DMS 273 (cell line): ENCODE data around the gene UBE2E2.

Experiments
- DNase-seq: peaks from one replicate; lab custom pipeline; 2025; ENCODE audit not compliant: unreplicated experiment; lab: John Stamatoyannopoulos, UW

The UBE2E2 gene

DNA sequence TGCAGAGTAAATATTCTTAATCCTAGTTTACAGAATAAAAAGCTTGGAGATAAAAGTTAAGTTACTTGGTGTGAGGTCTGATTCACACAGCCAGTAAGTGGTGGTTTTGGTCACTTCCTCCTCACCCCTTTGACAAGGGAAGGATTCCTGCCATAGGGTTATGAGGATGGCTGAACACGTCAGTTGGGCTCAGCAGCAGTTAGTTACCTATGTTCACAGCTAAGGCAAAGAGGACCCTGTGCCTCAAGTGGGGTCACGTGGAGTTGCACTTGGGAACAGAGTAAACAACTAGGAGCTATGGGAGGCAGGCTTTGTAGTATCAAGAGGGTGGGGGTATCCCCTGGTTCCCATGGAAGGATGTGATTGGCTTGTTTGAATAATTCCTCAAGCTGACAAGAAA is 232.2 kb downstream of the UBE2E2 start:
- no peak for DNase-seq

DNA sequence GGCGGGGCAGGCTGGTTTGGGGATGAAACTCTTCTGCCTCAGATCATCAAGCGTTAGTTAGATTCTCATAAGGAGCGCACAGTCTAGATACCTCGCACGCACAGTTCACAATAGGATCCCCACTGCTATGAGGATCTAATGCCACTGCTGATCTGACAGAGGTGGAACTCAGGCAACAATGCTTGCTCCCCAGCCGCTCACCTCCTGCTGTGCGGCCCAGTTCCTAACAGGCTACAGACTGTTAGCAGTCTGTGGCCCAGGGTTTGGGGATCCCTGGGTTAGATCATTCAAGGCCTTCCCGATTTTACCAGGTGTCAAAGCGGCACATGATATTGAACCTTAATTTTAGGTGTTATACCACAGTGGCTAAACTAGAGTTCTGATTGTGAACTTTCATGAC is 232.8 kb downstream of the UBE2E2 start:
- DNase-seq, result no peak

DNA sequence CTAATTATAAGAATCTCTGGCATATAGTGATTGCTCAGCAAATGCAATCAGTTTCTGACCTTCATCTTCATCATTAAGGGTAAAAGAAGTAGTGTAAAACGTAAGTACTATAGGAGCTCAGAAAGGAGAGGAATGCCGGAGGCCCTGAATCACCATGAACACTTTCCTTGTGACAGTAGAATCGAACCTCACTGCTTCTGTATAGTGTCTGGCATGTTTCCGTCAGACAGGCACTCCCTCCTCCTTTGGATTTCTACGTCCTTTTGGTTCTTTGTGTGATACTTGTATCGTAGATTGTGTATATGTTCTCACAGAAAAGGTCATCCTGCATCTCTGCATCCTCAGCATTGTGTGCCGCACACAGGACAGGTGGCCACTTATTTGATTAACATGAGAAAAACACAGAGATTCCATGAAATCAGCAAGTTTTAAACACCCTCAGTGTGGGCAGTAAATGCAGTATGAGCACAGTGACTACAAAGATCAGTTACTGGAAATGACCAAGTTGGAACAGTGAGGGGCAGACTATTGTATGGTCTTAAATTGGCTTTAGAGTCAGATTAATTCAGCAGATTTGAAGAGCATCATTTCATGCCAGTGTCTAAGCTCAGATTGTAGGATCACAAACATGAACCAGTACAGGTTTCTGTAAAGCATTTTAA is 234.5 kb downstream of the UBE2E2 start:
- DNase-seq, result no peak

- no peak for DNase-seq
Observed at GRCh38 chr3:23438657-23439056, 235.5 kb downstream of the UBE2E2 start.

DNA sequence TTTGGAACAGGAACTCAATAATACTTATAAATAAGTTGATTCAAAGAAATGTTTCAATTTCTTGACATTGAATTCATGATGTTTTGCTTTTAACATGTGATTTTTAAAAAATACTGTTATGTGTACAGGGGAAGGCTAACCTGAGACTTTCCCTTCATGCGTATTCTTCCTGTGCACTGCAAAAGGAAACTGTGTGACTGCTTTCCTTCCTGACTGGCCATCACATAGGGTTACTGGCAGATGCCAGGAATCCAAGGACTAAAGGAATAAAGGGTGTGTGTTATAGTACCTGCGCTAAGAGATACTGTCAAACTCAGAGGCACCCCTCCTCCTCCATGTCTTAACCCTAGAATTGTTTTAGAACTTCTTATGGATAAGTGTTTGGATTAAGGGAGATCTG is 236.0 kb downstream of the UBE2E2 start:
- no peak for DNase-seq

GRCh38 chr3:23440416-23441294 is 237.5 kb downstream of the UBE2E2 start:
- DNase-seq, result no peak

DNA sequence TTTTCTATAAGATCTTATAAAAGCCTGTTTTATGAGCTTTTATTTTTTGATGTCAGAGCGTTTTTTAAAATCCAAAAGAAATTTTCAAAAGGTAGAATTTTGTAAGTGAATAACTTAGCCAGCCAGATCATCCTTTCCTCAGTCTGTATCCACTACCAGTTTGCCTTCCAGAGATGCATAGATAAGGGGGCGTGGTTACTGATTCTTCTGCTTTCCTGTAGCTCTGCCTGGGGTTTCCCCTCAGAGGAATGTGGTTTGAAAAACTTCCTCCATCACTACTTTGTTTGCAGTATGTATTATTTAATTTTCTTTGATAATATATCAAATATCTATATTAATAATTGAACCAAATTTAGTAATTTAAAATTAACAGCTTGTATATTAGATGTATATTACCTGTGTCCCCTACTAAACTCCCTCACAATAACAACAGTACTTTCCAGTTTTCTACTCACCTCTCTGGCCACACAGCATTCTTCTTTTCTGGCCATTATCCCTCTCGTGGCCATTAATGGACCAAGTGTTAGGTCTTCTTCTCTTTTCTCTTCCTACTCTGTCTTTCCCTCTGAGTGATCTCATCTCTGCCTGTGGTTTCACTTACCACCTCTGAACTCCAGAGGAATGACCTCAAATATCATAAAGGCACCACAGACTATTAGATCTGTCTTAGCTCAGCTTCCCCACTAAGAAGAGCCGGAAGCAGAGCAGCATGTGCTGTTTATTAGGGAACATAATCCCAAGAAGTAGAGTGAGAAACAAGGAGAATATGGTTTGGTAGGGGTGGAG is 239.7 kb downstream of the UBE2E2 start:
- no peak for DNase-seq

- DNase-seq, result no peak
Observed at GRCh38 chr3:23444386-23444785, 241.3 kb downstream of the UBE2E2 start.

GRCh38 chr3:23446301-23446700 is 243.2 kb downstream of the UBE2E2 start:
- DNase-seq, result no peak

DNA sequence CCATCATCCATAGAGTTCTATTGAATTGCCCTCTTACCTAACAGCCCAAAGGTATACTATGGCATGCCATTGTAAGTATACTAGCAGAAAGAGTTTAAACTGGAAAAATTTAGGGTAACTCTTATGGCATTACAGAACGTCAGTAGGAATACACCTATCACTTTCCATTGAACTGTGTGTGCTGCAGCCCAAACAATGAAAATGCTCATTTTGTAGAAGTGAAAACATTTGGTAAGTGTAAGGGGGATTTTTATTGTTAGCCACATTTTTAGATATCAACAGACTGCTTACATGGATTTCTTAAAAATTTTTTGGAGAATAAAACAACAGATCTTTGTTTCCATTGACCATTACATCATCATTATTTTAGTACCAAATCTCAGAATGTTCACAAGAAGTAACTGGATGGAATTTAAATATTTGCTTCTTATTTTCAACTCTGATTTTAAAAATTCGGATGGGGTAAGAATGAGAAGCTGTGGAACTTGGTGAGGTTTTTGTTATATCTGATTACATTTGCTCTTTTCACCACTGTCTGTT is 245.9 kb downstream of the UBE2E2 start:
- DNase-seq, result no peak

- DNase-seq, result no peak
Observed at GRCh38 chr3:23450051-23450450, 246.9 kb downstream of the UBE2E2 start.

- no peak for DNase-seq
Observed at GRCh38 chr3:23450806-23451205, 247.7 kb downstream of the UBE2E2 start.

DNA sequence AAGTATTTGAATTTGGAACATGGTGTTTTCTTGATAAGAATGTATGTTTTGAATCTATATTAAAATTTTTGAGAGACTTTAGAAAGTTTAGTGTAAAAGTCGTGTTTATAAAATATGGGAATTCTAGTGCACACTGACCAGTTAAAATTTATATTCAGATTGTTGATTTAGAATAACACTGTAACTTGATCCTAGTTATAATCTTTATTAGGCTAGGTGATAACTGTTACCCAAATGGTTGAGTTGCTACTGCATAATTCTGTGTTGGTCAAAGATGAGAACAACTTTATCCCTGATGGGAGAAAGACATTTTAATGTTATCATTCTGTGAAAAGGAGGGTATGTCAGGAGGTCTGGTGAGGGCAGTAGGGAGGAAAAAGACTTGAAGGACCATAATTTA is 249.3 kb downstream of the UBE2E2 start:
- no peak for DNase-seq

- DNase-seq, result no peak
Observed at GRCh38 chr3:23455084-23455483, 252.0 kb downstream of the UBE2E2 start.

GRCh38 chr3:23455775-23456174 is 252.6 kb downstream of the UBE2E2 start:
- DNase-seq, result no peak

GRCh38 chr3:23457697-23458096 is 254.6 kb downstream of the UBE2E2 start:
- DNase-seq, result no peak

GRCh38 chr3:23459465-23459864 is 256.3 kb downstream of the UBE2E2 start:
- DNase-seq, result no peak

- DNase-seq, result peak; percentile 12
Observed at GRCh38 chr3:23459889-23460546, 256.9 kb downstream of the UBE2E2 start.

DNA sequence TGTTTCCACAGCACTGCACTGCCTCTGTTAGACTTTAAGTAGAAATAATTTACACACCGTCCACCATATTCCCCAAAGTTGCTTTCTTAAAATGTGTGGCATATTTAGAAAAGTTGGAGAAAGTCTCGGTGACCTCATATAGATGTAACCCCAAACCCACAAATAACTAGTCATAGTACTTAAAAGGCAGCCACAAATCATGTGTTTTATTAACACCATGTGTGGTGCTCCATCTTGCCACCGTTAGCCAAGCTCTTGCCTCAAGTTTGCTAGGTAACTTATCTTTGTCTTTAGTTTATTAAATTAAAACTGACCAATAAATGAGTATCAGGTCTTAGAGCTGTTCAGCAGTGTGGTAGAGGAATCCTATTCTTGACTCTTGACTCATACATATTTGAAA is 257.9 kb downstream of the UBE2E2 start:
- no peak for DNase-seq

DNA sequence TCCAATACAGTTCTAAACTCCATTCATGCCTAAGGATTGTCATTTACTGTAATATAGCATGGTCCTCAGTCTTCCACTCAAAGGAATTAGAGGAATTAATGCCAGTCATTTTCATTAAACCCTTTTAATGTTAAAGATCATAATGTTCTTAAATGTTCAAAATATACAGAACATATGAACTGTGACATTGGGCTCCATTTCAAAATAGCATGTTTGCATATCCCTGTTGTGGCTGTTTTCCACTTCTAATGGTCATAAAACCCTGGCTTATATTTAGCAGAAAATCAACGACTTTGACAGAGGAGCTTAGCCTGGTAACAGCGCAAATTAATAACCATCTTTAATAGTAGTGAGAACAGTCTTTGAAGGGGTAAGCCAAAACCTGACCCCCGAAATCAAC is 260.7 kb downstream of the UBE2E2 start:
- DNase-seq, result no peak

DNA sequence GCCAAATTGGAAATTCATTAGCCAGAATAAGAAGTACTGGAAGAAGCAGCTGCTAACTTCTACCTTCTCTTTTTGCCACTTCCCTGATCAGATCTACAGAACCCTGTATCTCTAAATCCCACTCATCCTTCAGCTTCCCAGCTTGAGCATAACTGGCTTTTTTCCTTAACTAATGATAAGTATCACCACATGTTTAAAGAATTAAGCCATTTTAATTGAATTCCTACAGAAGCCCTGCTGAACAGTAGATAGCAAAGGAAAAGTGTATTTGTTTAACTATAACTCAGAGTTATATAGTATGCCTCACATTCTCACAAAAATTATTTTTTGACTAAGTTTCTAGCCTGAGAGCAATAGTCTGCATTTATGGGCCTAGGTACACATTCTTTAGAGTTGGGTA is 262.4 kb downstream of the UBE2E2 start:
- DNase-seq, result no peak
